Measurements from ENCODE around the gene MEP1A.
A peak's percentile ranks its signal among the peaks of the same experiment; 100 is the strongest.
"Not testable (repeated sequence)": the region's sequence is repeated elsewhere in the genome, so short reads cannot be mapped to it uniquely, and the experiment has no call there.

MEP1A gene

DNA sequence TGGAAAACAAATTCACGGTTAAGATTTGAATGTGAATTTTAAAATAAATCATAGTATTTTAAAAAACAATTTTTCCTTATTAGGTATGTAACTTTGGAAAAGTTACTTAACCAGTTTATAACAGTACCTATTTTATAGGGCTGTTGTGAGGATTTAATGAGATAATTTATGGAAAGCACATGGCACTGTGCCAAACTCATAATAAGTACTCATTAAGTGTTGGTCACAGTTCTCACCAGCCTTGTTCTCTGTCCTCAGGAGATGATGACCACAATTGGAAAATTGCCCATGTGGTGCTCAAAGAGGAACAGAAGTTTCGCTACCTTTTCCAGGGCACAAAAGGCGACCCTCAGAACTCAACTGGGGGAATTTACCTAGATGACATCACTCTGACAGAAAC, 39.6 kb downstream of the MEP1A start:
- H3K4me1 ChIP-seq, result peaks cover 15% of the 10 kb centered on the region
- no peak overlapping the region for H3K4me2 ChIP-seq
- no peaks in the 10 kb centered on the region for H4K20me1 ChIP-seq
- no peak overlapping the region for H3K4me3 ChIP-seq
- no peaks in the 10 kb centered on the region for H3K27me3 ChIP-seq
- no peaks in the 10 kb centered on the region for H3K9me3 ChIP-seq
- H3K27ac ChIP-seq, result no peak overlapping the region
- H3K36me3 ChIP-seq, result no peaks in the 10 kb centered on the region
- H3K9ac ChIP-seq, result no peak overlapping the region
- TF ChIP-seq Cebpa-rat (IDR thresholded peaks at IDR 0.05), result no peak

DNA sequence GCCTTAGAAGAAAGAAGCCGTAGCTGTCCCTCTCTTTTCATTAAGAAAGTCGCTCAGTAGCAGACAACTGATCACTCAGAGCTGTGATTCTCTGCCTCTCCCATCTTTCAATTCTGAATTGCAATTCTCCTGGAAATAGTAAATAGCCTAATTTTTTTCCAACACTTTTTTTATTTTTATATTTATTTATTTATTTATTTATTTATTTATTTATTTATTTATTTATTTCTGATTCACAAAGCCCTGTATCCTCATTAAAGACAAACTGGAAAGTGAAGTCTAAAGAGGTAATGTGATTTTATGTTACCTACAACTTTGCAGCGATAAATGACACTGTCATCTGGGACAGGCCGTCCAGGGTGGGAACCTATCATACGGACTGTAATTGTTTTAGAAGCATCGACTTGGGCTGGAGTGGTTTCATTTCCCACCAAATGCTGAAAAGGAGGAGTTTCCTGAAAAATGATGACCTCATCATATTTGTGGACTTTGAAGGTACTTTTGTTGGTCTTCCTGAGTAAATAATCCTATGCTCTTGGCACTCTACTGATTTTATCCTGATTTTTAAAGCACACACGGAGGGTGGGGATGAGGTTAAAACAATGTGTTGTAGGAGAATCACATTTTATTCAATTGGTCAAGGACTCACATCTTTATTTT, 41.2 kb downstream of the MEP1A start:
- not testable (repeated sequence) for H3K9me3 ChIP-seq, H3K27ac ChIP-seq, H3K9ac ChIP-seq, H3K4me2 ChIP-seq, H3K36me3 ChIP-seq, H3K4me3 ChIP-seq, H3K27me3 ChIP-seq, H4K20me1 ChIP-seq
- H3K4me1 ChIP-seq, result peaks cover 15% of the 10 kb centered on the region

DNA sequence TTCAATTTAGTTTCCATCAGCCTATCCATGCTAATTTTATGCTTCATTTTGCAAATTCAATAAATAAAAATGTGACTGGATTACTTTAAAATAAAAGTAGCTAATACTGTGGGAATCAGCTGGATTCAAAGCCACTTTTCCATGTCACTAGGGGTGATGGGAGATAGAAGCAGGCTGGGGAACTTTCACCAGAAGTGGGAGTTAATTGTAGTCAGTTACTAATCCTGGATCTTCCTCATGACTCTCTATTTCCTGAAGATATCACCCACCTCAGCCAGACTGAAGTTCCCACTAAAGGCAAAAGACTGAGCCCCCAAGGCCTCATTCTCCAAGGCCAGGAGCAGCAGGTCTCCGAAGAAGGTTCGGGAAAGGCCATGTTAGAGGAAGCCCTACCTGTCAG, 41.8 kb downstream of the MEP1A start:
- peaks cover 15% of the 10 kb centered on the region for H3K4me1 ChIP-seq
- H3K9me3 ChIP-seq, H3K9ac ChIP-seq, H3K36me3 ChIP-seq, H3K4me2 ChIP-seq, H3K4me3 ChIP-seq, H4K20me1 ChIP-seq, H3K27me3 ChIP-seq, H3K27ac ChIP-seq: not testable (repeated sequence)

DNA sequence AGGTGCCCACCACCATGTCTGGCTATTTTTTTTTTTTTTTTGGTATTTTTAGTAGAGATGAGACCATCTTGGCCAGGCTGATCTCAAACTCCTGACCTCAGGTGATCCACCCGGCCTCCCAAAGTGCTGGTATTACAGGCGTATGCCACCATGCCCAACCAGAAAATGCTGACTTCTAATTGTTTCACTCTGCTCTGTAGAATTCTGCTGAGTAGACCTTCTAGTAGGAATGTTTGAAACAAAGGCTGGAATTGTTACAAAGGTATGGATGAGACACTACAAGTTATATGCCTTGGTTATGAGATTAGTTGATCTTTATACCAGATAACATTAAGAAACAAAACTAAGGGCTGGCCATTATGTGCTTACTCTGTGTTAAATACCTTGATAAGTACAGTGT, 44.8 kb downstream of the MEP1A start:
- H3K9ac ChIP-seq, result no peak overlapping the region
- H3K27ac ChIP-seq, result no peak overlapping the region
- no peaks in the 10 kb centered on the region for H3K36me3 ChIP-seq
- H3K9me3 ChIP-seq, result peaks cover 28% of the 10 kb centered on the region
- H4K20me1 ChIP-seq, result no peaks in the 10 kb centered on the region
- TF ChIP-seq Cebpa-rat (IDR thresholded peaks at IDR 0.05), result no peak
- no peak overlapping the region for H3K4me2 ChIP-seq
- H3K4me3 ChIP-seq, result no peak overlapping the region
- H3K27me3 ChIP-seq, result no peaks in the 10 kb centered on the region
- no peaks in the 10 kb centered on the region for H3K4me1 ChIP-seq

DNA sequence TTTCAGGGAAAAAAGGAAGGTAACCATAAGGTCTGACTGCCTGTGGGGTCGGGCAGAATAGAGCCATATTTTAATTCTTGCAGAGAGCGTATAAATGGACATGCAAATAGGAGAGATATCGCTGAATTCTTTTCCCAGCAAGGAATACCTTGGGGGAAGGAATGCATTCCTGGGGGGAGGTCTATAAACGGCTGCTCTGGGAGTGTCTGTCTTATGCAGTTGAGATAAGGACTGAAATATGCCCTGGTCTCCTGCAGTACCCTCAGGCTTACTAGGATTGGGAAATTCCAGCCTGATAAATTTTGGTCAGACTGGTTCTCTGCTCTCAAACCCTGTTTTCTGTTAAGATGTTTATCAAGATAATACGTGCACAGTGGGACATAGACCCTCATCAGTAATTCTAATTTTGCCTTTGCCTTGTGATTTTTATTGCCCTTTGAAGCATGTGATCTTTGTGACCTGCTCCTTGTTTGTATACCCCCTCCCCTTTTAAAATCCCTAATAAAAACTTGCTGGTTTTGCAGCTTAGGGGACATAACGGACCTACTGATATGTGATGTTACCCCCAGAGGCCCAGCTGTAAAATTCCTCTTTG, 49.2 kb downstream of the MEP1A start:
- H3K4me1 ChIP-seq, H4K20me1 ChIP-seq: not testable (repeated sequence)
- peaks cover 50% of the 10 kb centered on the region for H3K9me3 ChIP-seq

DNA sequence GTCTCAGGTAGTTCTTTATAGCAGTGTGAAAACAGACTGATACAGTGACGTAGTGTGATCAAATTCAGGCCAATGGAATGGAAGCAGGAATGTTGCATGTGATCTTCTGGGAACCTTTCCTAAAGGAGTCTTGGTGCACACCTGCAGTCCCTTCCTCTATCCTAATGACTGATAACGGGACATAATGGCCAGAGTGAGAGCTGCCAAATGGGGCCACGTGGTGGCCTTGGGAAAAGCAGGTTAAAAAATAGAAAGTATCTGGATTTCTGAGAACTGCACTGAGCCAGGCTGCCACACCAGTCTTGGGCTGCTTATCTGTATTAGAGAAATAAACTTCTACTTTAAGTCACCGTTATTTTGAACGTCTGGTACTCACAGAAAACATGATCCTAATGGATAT, 51.9 kb downstream of the MEP1A start:
- peaks cover 55% of the 10 kb centered on the region for H3K9me3 ChIP-seq
- no peaks in the 10 kb centered on the region for H3K27me3 ChIP-seq
- H3K27ac ChIP-seq, result no peak overlapping the region
- no peak overlapping the region for H3K4me3 ChIP-seq
- H4K20me1 ChIP-seq, result no peaks in the 10 kb centered on the region
- H3K36me3 ChIP-seq, result no peaks in the 10 kb centered on the region
- H3K9ac ChIP-seq, result no peak overlapping the region
- no peaks in the 10 kb centered on the region for H3K4me1 ChIP-seq
- H3K4me2 ChIP-seq, result no peak overlapping the region
- TF ChIP-seq Cebpa-rat (IDR thresholded peaks at IDR 0.05), result no peak

More for the DNA sequence above, 49.2 kb downstream of the MEP1A start:
- not testable (repeated sequence) for H3K4me3 ChIP-seq, H3K36me3 ChIP-seq, H3K4me2 ChIP-seq, H3K27me3 ChIP-seq, H3K27ac ChIP-seq, H3K9ac ChIP-seq

DNA sequence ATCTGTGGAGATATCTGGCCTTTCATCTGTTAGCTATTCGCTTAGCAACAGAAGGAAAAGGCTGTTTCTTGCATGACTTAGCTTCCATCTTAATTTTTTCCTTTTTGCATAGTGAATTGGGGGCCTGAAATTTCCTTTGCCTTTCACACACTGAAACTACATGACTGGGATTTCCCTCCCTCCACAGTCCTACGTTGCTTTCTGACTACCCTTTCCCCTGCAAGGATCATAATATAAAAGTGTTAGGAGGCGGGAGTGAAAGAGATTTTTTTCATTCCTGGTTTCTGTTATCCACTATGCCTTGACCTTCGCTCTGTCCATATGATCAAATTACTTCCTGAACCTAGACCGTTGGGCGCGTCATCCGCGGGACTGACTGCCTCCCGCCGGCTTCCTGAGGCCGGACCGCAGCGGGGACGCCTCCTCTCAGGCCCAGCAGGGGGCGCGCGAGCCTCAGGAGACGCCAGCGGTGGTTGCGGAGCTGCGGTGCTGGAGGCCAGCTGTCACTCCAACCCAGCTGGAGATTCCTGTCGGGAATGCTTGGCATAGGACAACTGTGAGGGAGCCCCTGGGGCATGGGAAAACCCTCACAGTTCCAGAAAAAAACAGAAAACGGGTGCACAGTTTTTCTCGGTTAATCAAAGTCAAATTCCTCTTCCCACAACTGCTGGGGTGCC, 55.6 kb downstream of the MEP1A start:
- Histone ChIP-seq H3K9ac (no peak overlapping the region), H4K20me1 (no peaks in the 10 kb centered on the region), H3K4me1 (peaks cover 28% of the 10 kb centered on the region), H3K27me3 (no peaks in the 10 kb centered on the region), H3K9me3 (peaks cover 24% of the 10 kb centered on the region), H3K27ac (no peak overlapping the region), H3K4me3 (no peak overlapping the region), H3K36me3 (no peaks in the 10 kb centered on the region), H3K4me2 (no peak overlapping the region)
- TF ChIP-seq Cebpa-rat (IDR thresholded peaks at IDR 0.05), result no peak

DNA sequence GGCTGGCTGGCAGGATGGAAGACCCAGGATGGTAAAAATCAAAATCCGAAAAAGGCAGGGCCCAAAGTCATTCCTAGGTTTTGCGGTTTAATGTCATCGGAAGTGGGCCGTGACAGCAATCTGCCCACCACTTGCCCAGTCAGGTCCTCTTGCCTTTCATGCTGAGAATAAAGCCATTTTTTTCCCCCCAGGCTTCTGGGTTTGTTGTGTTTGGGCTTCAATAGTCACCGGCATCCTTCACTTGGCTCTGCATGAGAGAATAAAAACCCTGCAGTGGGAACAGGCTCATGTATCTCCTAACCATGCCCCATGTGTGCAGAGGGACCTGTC, 56.1 kb downstream of the MEP1A start:
- no peak overlapping the region for H3K4me3 ChIP-seq
- H3K9me3 ChIP-seq, result peaks cover 21% of the 10 kb centered on the region
- peaks cover 28% of the 10 kb centered on the region for H3K4me1 ChIP-seq
- H3K4me2 ChIP-seq, result no peak overlapping the region
- no peak overlapping the region for H3K27ac ChIP-seq
- H3K9ac ChIP-seq, result no peak overlapping the region
- no peaks in the 10 kb centered on the region for H4K20me1 ChIP-seq
- no peak for TF ChIP-seq Cebpa-rat (IDR thresholded peaks at IDR 0.05)
- no peaks in the 10 kb centered on the region for H3K36me3 ChIP-seq
- no peaks in the 10 kb centered on the region for H3K27me3 ChIP-seq

DNA sequence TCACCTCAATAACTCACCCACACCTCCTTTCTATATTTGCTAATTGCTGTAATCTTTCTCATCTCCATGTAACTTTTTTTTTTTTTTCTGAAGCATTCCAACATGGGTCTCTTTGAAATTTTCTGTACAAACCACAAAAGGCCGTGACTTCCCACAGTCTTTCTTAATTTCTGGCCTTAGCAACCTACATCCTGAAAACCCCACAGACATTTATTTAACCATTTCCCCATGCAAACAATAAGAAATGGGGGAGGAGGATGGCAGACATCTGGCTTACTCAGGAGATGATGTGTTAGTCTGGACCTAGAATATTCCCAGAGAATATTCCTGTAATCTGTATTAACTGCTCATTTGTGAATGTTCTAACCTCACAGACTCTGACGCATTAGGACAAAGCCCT, 57.6 kb downstream of the MEP1A start:
- no peaks in the 10 kb centered on the region for H3K36me3 ChIP-seq
- no peak for TF ChIP-seq Cebpa-rat (IDR thresholded peaks at IDR 0.05)
- H4K20me1 ChIP-seq, result no peaks in the 10 kb centered on the region
- peaks cover 28% of the 10 kb centered on the region for H3K4me1 ChIP-seq
- H3K9me3 ChIP-seq, result peaks cover 9% of the 10 kb centered on the region; the same call in 1 of the 2 replicates
- no peak overlapping the region for H3K4me3 ChIP-seq
- H3K27ac ChIP-seq, result no peak overlapping the region
- H3K27me3 ChIP-seq, result no peaks in the 10 kb centered on the region
- H3K4me2 ChIP-seq, result no peak overlapping the region
- H3K9ac ChIP-seq, result no peak overlapping the region

DNA sequence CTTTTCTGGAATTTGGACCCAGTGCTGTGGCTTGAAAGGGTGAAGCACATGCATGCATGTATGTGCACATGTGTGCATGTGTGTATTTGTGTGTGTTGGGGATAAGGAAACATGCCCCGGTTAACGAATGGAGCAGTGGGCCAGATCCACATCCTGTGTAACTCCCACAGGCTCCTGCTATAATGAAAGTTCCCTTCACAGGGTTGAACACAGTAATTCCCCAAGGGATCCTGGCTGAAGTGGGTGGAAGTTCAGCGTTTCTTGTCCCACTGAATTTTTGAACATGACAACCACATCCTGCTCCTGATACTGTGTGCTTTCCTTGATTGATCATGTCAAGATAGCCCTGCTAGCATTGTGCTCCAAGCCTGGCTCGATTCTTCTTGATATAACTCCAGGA, 58.4 kb downstream of the MEP1A start:
- H3K27ac ChIP-seq, H3K4me3 ChIP-seq, H3K27me3 ChIP-seq, H3K36me3 ChIP-seq, H3K9me3 ChIP-seq, H4K20me1 ChIP-seq, H3K9ac ChIP-seq: not testable (repeated sequence)
- H3K4me1 ChIP-seq, result peaks cover 28% of the 10 kb centered on the region
- H3K4me2 ChIP-seq, result peak overlapping the region; percentile 59

DNA sequence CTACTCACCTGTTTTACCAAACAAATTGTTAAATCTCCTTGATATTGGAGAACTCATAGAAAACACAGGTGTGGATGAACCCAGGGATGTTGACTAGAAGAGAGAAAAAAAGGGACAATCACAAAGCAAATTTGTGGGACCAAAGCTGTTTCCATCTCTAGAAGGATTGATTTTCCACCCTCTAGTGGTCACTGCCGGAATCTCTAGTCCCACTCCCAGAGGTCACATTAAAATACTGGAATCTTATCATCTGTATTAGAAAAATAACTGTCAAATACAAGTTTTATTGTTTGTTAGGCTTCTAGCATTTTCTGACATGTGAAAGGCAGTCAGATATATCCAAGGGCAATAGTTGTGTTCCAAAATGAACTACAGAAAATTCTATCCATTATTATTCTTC, 62.8 kb downstream of the MEP1A start:
- H3K4me3 ChIP-seq, H3K4me2 ChIP-seq, H3K9ac ChIP-seq, H3K9me3 ChIP-seq, H4K20me1 ChIP-seq, H3K27ac ChIP-seq, H3K27me3 ChIP-seq, H3K36me3 ChIP-seq: not testable (repeated sequence)
- peaks cover 24% of the 10 kb centered on the region for H3K4me1 ChIP-seq

All from BLaER1 (cell line).